GM21619 (cell line): Measurements from ENCODE around the gene OCIAD2.
"Not testable (repeated sequence)": the region's sequence is repeated elsewhere in the genome, so short reads cannot be mapped to it uniquely, and the experiment has no call there.

ENCODE experiments used
- ATAC-seq: cut with Tn5 transposase; IDR thresholded peaks from one replicate; pipeline ENCODE4 v1.9.1; 2021; ENCODE audit not compliant: unreplicated experiment

The OCIAD2 gene

GRCh38 chr4:48907706-48908477, 1.3 kb upstream of the OCIAD2 start:
- no peak for ATAC-seq

GRCh38 chr4:48905363-48906015, 1.1 kb downstream of the OCIAD2 start:
- ATAC-seq: no peak

GRCh38 chr4:48904541-48905142, 1.9 kb downstream of the OCIAD2 start:
- ATAC-seq: no peak

- no peak for ATAC-seq
Observed at GRCh38 chr4:48904101-48904500, 2.5 kb downstream of the OCIAD2 start.

- ATAC-seq: no peak
Observed at GRCh38 chr4:48902266-48902665, 4.3 kb downstream of the OCIAD2 start.

- no peak for ATAC-seq
Observed at GRCh38 chr4:48901196-48901595, 5.4 kb downstream of the OCIAD2 start.

GRCh38 chr4:48899950-48900349, 6.6 kb downstream of the OCIAD2 start:
- no peak for ATAC-seq

- peak; percentile 17 for ATAC-seq
Observed at GRCh38 chr4:48899432-48899749, 7.2 kb downstream of the OCIAD2 start.

- ATAC-seq: peak; percentile 69
Observed at GRCh38 chr4:48898733-48899431, 7.7 kb downstream of the OCIAD2 start.

GRCh38 chr4:48896845-48897244, 9.7 kb downstream of the OCIAD2 start:
- ATAC-seq: no peak

- no peak for ATAC-seq
Observed at GRCh38 chr4:48891028-48891619, 15.4 kb downstream of the OCIAD2 start.

- not testable (repeated sequence) for ATAC-seq
Observed at GRCh38 chr4:48889750-48890149, 16.8 kb downstream of the OCIAD2 start.

GRCh38 chr4:48881646-48882045, 24.9 kb downstream of the OCIAD2 start:
- not testable (repeated sequence) for ATAC-seq

- ATAC-seq: no peak
Observed at GRCh38 chr4:48879561-48880442, 26.8 kb downstream of the OCIAD2 start.

- ATAC-seq: no peak
Observed at GRCh38 chr4:48877827-48878535, 28.6 kb downstream of the OCIAD2 start.

- ATAC-seq: not testable (repeated sequence)
Observed at GRCh38 chr4:48864696-48865095, 41.9 kb downstream of the OCIAD2 start.

- ATAC-seq: no peak
Observed at GRCh38 chr4:48863728-48864127, 42.8 kb downstream of the OCIAD2 start.

GRCh38 chr4:48862661-48863060, 43.9 kb downstream of the OCIAD2 start:
- no peak for ATAC-seq

- ATAC-seq: no peak
Observed at GRCh38 chr4:48862038-48862437, 44.5 kb downstream of the OCIAD2 start.

GRCh38 chr4:48858130-48858529, 48.4 kb downstream of the OCIAD2 start:
- no peak for ATAC-seq
